ENCODE measurements around the gene MMP2.

- TF ChIP-seq, protein P1, sequence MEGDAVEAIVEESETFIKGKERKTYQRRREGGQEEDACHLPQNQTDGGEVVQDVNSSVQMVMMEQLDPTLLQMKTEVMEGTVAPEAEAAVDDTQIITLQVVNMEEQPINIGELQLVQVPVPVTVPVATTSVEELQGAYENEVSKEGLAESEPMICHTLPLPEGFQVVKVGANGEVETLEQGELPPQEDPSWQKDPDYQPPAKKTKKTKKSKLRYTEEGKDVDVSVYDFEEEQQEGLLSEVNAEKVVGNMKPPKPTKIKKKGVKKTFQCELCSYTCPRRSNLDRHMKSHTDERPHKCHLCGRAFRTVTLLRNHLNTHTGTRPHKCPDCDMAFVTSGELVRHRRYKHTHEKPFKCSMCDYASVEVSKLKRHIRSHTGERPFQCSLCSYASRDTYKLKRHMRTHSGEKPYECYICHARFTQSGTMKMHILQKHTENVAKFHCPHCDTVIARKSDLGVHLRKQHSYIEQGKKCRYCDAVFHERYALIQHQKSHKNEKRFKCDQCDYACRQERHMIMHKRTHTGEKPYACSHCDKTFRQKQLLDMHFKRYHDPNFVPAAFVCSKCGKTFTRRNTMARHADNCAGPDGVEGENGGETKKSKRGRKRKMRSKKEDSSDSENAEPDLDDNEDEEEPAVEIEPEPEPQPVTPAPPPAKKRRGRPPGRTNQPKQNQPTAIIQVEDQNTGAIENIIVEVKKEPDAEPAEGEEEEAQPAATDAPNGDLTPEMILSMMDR (IDR thresholded peaks at IDR 0.05) = no peak
- no peak for TF ChIP-seq POLR2A (IDR thresholded peaks at IDR 0.05)
- no peak for TF ChIP-seq EP300 (IDR thresholded peaks at IDR 0.05)
Observed at GRCh38 chr16:55452996-55453395, 26.0 kb upstream of the MMP2 start.
